HG03521 (cell line): ENCODE data around the gene C3orf52.
"Not testable (repeated sequence)": the region's sequence is repeated elsewhere in the genome, so short reads cannot be mapped to it uniquely, and the experiment has no call there.

Experiments used
- ATAC-seq: cut with Tn5 transposase; IDR thresholded peaks from one replicate; pipeline ENCODE4 v1.9.1; 2021; ENCODE audit warnings: mild to moderate bottlenecking, moderate library complexity; ENCODE audit not compliant: unreplicated experiment

Gene C3orf52, protein sequence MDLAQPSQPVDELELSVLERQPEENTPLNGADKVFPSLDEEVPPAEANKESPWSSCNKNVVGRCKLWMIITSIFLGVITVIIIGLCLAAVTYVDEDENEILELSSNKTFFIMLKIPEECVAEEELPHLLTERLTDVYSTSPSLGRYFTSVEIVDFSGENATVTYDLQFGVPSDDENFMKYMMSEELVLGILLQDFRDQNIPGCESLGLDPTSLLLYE

DNA sequence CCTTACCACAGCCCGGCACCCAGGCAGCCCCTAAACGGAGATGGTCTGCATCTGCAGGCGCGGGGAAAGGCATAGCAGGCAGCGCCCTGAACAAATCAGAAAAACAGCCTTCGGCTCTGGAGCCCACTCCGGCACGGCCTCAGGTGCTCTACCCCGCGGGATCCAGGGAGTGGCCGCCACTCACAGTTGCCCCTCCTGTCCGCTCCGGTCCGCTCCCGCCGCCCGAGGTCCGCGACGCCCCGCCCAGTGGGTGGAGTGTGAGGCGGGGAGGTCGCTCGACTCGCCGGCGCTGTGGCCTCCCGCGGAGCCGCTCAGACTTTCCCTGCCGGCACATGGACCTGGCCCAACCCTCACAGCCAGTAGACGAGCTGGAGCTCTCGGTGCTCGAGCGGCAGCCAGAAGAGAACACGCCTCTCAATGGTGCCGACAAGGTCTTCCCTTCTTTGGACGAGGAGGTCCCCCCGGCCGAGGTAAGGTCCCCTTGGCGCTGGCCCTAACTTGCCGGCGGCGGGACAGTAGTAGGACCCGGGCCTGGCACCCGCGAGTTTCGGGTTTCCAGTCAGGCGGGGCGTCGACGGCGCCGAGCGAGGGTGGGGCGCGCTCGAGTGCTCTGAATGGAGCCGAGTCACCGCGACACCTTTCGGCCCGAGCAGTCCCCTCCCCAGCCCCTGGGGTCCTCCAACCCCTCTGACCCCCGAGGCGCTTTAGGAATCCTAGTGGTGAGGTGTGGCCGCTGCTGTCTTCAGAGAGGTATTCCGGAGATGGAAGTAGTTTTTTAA is at the start of gene C3orf52:
Gene C3orf52 (plus strand): TSS at position 314 of the 779 bp plus-strand sequence. CDS start 19 bp downstream, at position 333.
- peak; percentile 75 for ATAC-seq

DNA sequence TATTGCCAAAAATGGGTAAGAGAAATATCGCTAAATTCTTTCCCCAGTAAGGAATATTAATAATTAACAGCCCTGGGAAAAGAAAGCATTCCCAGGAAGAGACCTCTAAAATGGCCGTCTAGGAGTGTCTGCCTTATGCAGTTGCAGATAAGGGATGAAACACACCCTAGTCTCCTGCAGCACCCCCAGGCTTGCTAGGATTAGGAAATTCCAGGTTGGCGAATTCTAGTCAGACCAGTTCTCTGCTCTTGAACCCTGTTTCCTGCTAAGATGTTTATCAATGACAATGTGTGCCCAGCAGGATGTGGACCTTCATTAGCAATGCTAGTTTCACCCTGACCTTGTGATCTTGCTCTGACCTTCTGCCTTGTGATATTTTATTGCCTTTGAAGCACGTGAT is 49.0 kb upstream of the C3orf52 start:
- ATAC-seq, result not testable (repeated sequence)

DNA sequence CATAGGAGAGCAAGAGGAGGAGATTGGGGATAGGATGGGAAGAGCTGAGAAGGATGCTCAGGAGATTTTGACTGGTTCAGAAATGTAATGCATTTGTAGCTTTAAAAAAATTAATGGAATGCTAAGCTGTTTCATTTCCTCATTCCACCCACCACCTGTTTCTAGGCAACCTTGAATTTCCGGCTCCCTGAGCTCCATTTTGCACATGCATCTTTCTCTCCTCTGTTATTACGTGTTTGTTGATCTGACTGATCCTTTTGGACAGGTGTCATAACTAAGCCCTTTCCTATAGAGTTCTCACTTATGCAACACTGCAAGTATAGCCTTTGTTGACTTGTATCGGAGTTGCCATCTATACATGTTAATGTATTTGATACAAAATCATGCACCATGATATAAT is 47.3 kb upstream of the C3orf52 start:
- no peak for ATAC-seq

DNA sequence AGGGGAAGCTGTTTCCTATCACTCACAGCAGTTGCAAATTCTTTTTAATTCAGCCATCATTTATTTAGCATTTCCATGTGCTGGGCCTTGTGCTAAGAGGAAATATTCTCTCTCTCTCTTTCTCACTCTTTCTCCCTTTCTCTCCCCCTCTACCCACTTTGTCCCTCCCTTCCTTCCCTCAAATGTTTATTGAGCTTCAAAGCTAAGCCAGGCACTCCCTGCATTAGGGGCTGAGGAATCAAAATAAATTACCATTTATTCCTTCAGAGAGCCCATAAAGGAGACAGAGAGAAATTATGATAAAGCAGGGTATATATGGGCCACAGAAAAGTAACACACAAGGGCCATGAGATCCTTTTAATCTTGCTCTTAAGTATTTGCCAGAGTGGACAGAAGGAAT is 44.9 kb upstream of the C3orf52 start:
- ATAC-seq, result no peak

DNA sequence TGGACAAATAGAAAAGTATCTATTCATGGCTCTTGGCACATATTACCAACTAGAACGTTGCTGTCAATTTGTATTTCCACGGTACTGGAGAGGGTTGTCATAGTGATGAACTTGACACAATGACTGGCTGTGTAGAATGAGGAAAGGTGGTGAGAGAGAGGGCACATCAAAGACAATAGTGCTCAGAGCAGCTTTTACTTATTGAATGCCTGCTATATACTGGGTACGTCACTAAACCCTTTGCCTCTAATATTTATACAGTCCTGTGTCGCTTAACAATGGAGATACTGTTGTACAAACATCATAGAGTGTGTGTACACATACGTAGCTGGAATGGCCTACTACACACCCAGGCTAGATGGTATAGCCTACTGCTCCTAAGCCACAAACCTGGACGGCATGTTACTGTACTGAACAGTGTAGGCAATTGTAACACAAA is 43.3 kb upstream of the C3orf52 start:
- ATAC-seq, result no peak

DNA sequence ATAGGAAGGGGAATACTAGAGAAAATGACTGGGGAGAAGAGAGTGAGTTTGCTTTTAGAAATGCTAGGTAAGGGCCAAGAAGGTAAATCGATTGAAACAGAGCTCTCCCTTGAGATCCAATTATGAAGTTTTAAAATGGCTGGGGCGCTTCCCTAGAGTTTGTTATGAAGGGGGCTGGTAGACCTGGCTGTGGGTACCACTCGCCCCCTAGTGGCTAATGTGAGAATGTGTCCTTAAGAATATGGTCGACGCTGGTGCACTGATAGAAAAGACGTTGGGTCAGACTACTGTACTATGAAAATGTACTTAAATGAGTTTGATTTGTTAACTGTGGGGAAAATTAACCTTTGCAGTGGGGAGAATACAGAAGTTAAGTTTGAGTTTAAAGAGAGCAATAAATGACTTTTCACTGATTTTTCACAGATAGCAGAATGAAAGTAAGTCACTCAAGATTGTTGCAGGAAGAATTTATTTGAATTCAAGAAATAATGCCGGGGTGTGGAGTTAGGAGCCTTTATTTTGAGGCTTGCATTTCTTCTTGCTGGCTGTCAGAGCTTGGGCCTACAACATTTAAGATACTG is 42.5 kb upstream of the C3orf52 start:
- peak; percentile 77 for ATAC-seq

DNA sequence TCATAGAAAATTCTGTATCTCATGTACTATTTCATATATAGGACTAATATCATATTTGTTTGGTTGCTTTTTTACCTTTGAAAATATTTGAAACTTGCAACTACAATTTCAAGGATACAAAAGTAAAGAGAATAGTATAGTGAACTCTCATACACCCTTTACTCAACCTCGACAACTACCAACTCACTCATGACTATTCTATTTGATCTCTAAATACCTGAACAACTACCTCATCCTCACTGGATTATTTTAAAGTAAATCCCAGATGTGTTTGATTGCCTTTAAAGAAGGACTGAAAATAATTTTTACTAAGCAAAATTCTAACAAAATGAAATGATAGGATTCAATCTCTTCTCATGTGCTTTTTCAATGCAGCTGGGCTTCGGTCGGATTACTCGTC is 39.6 kb upstream of the C3orf52 start:
- no peak for ATAC-seq

DNA sequence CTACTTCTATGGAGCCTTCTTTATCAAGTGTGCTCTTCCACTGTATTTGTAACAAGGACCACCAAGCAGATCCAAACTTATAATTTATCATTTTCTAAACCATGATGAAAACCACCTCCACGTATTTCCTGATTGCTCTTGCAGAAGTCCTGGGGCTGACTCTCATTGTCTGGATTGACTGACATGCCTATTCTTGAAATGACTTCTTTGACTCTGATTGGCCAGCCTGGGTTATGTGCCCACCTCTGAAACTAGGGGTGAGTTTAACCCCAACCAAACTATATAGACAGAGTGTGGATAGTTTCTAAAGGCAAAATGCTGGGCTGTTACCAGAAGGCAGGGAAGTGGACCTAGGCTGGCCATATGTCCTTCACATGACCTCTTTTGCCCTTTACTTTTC is 38.9 kb upstream of the C3orf52 start:
- no peak for ATAC-seq

DNA sequence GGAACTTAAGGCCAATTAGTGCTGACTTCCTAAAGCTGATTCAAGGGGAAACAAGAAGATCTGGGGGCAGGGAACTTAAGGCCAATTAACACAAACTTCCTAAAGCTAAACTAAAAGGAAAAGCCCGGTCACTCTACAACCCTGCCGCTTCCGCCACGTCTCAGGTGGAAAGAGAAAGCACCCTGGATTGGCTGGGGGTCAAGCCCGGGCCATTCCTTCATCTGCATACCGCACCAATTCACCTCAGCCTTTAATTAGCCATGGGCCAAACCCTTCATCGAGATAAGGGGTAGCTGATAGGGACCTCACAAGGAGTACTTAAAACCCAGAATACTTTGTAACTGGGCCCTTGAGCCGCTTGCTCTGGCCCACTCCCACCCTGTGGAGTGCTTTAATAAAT is 37.3 kb upstream of the C3orf52 start:
- no peak for ATAC-seq

DNA sequence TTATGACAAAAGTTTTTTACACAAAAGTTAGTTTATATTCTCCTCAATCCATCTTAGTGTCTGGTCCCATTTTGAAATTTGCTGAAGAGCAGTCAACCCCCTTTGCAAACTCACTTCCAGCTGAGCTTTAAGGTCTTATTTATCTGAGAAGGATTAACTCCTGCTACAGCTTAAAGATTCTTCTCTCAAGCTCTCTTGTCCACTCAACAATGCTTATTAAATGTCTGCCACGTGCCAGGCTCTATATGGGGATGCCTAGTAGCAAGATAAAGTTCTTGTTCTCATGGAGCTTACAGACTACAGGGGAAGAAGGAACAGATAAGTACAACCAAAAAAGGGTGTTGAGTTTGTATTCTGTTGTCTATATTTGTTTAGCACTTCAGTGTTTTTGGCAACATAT is 33.0 kb upstream of the C3orf52 start:
- no peak for ATAC-seq

DNA sequence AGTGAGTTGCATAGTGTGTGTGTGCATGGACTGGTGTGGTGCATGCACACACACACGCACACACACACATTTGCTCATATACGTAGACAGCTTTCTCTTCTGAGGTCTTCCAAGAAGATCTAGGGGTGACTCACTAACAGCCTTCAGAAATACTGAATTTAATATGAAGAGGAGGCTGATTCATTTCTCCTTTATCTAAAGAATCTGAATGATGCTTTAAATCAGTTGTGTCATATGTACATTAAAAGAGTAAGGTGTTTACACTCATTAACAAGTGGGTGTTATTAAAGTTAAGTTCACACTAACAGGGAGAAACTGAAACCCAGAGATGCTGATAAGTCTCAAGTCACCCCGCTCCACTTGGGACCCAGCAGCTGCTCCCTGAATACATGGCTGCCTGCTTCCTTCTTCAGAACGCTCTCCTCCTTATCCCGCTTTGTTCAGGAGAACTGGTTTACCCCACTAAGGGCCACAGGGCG is 29.7 kb upstream of the C3orf52 start:
- ATAC-seq, result no peak

DNA sequence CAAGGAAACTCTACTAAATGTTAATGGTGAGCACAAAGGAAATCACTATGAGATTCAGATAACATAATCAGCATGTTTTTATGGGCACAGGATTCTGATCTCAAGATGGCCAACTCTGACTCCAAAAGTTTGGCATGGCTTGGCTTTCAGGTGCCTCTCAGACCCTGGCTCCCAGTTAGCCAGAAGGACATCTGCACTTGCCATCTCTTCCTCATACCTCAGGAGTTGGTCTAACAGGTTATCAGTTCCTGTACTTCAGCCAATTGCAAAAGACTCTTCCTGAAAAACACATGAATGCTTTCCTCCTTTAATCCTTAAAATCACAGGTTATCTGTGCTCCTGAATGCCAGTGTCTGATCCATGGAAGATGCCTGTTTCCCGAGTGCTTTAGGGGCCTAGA is 26.7 kb upstream of the C3orf52 start:
- no peak for ATAC-seq

DNA sequence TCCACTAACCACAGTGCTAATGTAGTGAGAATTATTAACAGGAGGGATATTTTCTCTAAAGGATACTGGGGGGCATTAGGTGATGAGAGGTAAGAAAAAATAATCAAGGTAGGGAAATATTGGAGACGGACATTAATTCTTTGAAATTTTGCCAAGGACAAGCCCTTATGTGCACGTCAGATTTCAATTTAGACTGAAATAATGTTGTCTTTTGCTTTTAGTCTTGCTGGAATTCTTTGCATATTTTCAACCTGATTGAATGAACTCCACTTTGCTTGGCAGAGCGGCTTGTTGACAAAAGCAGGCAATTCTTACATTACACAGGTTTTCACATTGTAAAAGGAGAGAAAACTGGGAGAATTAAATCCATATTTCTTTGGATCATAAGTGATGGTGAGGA is 25.0 kb upstream of the C3orf52 start:
- no peak for ATAC-seq

DNA sequence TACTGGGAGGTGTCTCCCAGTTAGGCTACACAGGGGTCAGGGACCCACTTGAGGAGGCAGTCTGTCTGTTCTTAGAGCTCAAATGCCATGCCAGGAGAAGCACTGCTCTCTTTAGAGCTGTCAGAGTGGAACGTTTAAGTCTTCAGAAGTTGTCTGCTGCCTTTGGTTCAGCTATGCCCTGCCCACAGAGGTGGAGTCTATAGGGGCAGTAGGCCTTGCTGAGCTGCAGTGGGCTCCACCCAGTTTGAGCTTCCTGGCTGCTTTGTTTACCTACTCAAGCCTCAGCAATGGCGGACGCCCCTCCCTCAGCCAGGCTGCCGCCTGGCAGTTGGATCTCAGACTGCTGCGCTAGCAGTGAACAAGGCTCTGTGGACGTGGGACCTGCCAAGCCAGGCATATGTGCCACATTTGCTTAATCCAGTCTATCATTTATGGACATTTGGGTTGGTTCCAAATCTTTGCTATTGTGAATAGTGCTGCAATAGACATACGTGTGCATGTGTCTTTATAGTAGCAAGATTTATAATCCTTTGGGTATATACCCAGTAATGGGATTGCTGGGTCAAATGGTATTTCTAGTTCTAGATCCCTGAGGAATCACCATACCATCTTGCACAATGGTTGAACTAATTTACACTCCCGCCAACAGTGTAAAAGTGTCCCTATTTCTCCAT is 13.7 kb upstream of the C3orf52 start:
- not testable (repeated sequence) for ATAC-seq

DNA sequence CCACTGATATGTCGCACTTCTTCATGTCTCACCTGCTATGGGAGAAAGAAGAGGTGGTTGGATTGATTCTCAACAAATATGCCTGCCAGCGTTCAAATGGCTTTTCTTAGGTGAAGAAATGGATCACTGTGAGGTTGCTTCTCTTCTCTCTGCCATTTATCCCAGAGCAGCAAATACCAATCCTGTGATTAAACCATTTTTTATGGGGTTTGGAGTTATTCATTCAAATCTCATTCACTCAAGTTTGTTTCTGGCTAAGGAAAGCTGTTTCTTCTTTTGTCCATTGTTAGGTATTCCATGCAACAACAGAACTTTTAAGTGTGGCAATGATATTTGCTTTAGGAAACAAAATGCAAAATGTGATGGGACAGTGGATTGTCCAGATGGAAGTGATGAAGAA is 12.2 kb upstream of the C3orf52 start:
- no peak for ATAC-seq

DNA sequence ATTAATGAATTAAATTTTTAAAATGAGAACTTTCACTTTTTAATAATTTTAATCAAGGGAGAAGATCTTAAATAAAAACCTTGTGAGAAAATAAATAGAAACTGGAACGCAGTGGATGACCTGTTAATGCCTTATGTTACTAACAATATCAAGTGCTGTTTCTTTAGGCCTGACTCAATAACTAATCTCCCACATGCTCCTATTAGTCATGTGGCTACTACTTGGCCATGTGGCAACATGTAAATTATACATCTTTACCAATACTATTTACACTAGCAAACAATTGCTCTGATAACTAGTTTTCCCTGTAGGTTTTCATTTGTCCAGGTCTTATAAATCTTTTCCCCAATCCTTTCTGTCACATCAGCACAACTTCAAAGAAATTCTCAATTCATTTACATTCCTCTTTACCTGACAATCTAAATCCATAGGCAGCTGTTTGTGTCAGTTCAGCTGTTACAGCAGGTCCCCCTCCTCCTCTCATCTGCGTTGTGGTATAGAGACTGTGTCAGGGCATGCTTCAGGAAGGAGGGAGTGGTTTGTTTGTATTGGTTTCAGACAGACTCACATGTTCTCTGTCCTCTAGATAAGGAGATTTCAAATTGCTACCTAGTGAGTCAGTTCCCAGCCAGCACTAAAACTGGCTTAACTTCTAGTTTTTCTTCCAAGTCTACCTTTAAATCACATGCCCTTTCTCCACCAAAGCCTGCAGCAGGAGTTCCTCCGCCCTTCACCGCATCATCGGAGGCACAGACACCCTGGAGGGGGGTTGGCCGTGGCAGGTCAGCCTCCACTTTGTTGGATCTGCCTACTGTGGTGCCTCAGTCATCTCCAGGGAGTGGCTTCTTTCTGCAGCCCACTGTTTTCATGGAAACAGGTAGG is 11.3 kb upstream of the C3orf52 start:
- peak; percentile 92 for ATAC-seq

DNA sequence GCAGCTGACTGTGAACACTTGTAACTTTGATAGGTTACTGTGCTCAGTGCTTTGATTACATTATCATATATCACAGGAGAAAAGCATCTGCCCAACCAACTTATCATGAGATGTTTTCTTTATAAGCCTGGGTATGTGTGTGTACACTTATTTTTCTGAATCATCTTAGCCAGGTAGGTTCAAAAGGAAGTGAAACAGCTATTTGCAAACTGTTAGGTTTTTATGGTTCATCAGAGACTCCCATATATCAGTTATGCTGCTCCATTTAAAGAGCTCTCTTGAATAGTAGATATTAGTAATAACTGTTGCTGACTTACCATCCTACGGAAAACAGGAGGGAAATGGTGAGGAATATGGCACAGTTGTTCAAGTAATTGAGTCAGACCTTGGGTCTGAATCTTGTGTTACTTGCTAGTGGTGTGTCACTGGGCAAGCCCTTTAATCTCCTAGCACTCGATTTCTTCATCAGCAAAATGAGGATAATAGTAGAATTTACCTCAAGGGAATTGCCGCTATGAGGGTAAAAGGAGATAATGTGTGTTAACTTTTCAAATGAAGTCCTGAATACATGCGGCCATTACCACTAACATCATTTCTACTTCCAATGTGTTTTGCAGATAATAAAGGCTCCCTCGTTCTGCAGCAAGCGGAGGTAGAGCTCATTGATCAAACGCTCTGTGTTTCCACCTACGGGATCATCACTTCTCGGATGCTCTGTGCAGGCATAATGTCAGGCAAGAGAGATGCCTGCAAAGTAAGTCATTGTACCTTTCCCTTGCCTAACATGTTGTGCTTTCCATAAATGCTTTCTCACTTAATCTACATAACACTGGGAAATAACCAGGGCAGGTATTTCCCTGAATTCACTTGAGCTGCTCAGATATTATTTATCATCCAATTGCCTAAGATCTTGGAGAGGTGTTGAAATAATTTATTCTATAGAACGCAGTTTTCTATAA is 7.8 kb upstream of the C3orf52 start:
- ATAC-seq, result no peak

DNA sequence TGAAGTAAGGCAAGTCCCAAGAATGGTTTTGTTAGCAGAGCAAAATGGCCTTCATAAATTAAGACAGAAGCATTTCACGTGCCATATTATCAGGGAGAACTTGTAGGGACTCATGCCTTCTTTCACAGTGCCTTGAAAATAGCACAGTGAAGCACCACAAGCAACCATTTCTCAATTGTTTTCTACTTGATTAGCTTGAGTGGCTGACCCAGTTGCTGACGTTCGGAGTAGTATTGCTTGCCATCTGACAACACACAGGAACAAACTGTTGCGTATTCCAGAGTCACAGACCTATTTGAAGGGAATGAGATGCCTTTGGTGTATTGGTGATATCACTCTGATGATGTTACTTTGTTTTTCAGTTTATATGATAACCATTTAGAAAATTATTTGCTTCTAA is 3.0 kb upstream of the C3orf52 start:
- no peak for ATAC-seq

DNA sequence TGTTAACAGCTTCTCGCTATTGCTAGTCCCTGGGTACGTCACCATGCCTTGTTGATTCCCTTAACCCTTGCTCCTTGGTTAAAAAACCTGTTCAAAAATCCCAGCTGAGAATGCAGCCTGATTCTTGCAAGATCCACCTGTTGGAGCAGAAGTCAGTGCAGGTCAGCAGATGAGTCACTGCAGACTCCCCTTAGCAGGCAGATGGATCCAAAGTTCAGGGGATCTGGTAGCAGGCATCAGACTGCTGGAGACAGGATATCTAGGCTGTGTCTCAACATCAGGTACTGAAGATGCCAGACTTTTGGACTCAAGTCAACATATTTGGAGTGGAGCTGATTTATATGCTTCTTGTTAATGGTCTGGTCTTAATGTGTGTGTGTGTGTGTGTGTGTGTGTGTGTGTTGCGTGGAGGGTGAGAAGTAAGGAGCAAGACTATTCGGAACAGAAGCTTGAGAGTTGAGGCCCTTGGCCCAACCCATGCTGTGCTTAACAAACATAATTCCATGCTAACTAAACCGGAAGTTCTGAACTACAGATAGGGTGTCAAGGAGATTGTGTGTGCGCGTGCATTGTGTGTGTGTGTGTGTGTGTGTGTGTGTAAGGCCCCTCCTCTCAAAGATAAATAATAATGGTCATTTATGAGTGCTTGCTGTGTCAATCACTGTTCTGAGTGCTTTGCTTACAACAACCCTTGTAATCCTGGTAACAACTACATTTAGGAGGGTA is 1.0 kb upstream of the C3orf52 start:
- ATAC-seq, result no peak
